ENCODE measurements around the gene ULK1. TPM values are rescaled to one million over a fixed set of nuclear protein-coding genes. Genes with fewer than 3 reads are reported as not detected.
A peak's percentile ranks its signal among the peaks of the same experiment; 100 is the strongest.
"Not testable (repeated sequence)": the region's sequence is repeated elsewhere in the genome, so short reads cannot be mapped to it uniquely, and the experiment has no call there.

The ULK1 gene
- total and polyA plus RNA-seq, 3 experiments from 2014 or later: 0.98 to 22.8 (median 18.7) TPM

DNA sequence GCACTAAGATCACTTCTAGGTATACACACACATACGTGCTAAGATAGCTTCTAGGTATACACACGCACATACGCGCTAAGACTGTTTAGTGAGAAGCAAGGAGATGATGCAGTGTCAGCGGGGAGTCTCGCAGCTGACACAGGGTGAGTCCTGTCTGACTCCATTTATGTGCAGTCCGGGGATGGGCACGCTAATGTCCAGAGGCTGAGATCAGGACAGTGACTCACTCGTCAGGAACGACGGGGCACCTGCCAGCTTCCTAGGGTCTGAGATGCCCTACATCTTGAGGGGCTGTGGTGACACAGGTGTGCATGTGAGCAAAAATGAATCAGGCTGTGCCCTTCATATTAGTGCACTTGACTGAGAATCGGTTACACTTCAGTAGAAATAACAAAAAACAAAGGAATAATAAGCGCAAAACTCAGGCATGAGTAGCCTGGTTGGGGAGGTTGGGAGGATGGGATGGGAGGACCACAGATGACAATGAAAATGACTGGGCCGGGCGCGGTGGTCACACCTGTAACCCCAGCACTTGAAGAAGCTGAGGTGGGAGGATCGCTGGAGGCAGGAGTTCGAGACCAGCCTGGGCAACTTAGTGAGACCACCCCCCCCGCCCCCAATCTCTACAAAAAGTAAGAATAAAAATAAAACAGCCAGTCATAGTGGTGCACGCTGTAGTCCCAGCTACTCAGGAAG is 29.1 kb upstream of the ULK1 start:
- Mint-ChIP-seq H3K4me1 (peaks cover 0 to 7% (median 3%) of the 10 kb centered on the region in 3 donors), H3K36me3 (no peaks in the 10 kb centered on the region), H3K4me3 (no peak overlapping the region), H3K9me3 (no peaks in the 10 kb centered on the region), H3K27me3 (peaks cover 2 to 3% of the 10 kb centered on the region in 2 donors), H3K27ac (peak overlapping the region in 3 of 8 donors; percentile 3 to 55 (median 44))
- no peak overlapping the region for H3K27ac ChIP-seq (ENCODE audit: low read depth, low read length)
- no peaks in the 10 kb centered on the region for H3K36me3 ChIP-seq (ENCODE audit: insufficient read depth, low read length)
- H3K9me3 ChIP-seq (ENCODE audit: low read length): no peaks in the 10 kb centered on the region
- no peaks in the 10 kb centered on the region for H3K4me1 ChIP-seq (ENCODE audit: insufficient read depth, low read length)
- no peaks in the 10 kb centered on the region for H3K27me3 ChIP-seq (ENCODE audit: insufficient read depth, low read length, poor library complexity, severe bottlenecking)
- ChIA-PET CTCF (no interaction called here), POLR2A (no interaction called here)
- no peak for DNase-seq
- no peak overlapping the region for H3K4me3 ChIP-seq (ENCODE audit: low read length)

DNA sequence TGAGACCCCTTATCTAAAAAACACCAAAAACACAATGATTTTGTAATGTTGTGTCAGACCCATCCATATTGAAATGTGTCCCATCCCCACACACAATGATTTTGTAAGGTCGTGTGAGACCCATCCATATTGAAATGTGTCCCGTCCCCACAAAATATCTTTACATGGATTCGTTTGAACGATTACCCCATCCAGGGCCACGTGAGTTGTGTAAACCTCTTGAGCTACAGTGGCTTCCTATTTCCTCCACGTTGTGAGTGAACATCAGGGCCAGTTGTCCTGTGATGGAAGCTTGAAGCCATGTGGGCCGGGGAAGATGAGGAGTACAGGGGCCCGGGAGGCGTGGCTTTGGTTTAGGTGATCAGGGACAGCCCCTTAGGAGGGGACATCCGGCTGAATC is 27.0 kb upstream of the ULK1 start:
- CTCF ChIA-PET: no interaction called here
- POLR2A ChIA-PET: no interaction called here

DNA sequence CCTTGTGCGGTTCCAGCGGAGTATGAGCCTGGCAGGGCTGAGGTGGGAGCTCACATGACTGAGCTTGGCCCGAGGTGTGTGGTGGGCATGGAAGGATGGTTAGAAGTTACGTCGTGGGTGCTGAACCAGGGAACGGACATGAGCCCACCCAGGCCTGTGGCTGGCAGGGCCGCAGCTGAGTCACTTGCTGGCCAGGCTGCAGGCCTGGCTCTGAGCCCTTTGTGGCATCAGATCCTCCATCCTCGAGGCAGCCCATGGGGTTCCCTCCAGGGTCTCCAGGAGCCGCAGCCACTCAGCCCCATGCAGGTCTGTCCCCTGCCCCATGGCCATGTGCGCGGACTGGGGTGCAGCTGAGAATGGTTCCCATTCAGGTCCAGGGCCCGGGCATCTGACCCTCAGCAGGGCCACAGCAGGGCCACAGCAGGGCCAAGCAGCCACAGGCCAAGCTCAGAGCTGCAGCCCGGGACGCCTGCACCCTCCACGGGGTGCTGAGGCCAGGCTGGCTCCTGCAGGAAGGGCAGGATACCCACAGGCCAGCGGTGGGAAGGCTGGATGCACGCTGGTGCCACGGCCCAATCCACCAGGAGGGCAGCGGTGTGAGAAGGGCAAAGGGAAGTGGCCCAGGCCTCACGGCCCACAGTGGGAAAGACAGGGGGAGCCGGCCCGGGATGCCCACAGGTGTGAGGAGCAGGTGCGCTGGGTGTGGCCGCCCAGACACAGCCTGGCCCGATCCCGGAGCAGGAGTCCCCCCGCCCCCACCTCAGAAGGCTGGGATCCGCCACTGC is 26.3 kb upstream of the ULK1 start:
- no peaks in the 10 kb centered on the region for H3K27me3 ChIP-seq (ENCODE audit: insufficient read depth, low read length, poor library complexity, severe bottlenecking)
- H3K27ac Mint-ChIP-seq: no peak overlapping the region
- H3K27me3 Mint-ChIP-seq: no peaks in the 10 kb centered on the region
- POLR2A ChIA-PET: no interaction called here
- H3K9me3 Mint-ChIP-seq: no peaks in the 10 kb centered on the region
- no peaks in the 10 kb centered on the region for H3K9me3 ChIP-seq (ENCODE audit: low read length)
- no peak overlapping the region for H3K4me3 Mint-ChIP-seq
- H3K27ac ChIP-seq (ENCODE audit: low read depth, low read length): no peak overlapping the region
- no peaks in the 10 kb centered on the region for H3K36me3 Mint-ChIP-seq
- no peak for DNase-seq
- no peak overlapping the region for H3K4me3 ChIP-seq (ENCODE audit: low read length)
- no peaks in the 10 kb centered on the region for H3K4me1 Mint-ChIP-seq
- no peaks in the 10 kb centered on the region for H3K36me3 ChIP-seq (ENCODE audit: insufficient read depth, low read length)
- H3K4me1 ChIP-seq (ENCODE audit: insufficient read depth, low read length): no peaks in the 10 kb centered on the region
- CTCF ChIA-PET: no interaction called here

More for the DNA sequence above, 27.0 kb upstream of the ULK1 start:
- H3K4me3 Mint-ChIP-seq: no peak overlapping the region
- no peak overlapping the region for H3K27ac Mint-ChIP-seq
- no peaks in the 10 kb centered on the region for H3K9me3 Mint-ChIP-seq
- no peaks in the 10 kb centered on the region for H3K4me1 Mint-ChIP-seq
- H3K27me3 Mint-ChIP-seq: no peaks in the 10 kb centered on the region
- H3K27ac ChIP-seq (ENCODE audit: low read depth, low read length): no peak overlapping the region
- H3K36me3 Mint-ChIP-seq: no peaks in the 10 kb centered on the region
- H3K27me3 ChIP-seq (ENCODE audit: insufficient read depth, low read length, poor library complexity, severe bottlenecking): no peaks in the 10 kb centered on the region
- no peaks in the 10 kb centered on the region for H3K9me3 ChIP-seq (ENCODE audit: low read length)
- no peak overlapping the region for H3K4me3 ChIP-seq (ENCODE audit: low read length)
- no peaks in the 10 kb centered on the region for H3K4me1 ChIP-seq (ENCODE audit: insufficient read depth, low read length)
- H3K36me3 ChIP-seq (ENCODE audit: insufficient read depth, low read length): no peaks in the 10 kb centered on the region
- DNase-seq: no peak

DNA sequence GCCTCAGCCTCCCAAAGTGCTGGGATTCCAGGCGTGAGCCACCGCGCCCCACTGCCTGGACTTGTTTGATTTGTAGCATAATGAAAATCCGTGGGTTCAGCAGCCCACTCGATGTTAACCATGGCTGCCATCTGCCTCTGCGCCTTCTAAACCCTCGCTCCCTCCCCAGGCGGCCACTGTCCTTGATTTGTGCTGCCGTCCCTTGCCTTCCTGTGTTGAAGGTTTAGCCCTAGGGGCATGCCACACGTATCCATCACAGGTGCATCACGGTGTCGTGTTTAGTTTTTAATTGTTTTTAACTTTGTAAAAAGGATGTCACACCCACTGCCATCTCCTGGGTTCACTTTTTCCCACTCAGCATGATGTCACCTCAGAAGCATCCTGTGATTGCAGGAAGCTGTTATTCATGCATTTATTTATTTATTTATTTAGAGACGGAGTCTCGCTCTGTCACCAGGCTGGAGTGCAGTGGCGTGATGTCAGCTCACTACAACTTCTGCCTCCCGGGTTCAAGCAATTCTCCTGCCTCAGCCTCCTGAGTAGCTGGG is 24.5 kb upstream of the ULK1 start:
- CTCF ChIA-PET: no interaction called here
- Histone ChIP-seq H3K9me3 (ENCODE audit: low read length) (no peaks in the 10 kb centered on the region), H3K27me3 (ENCODE audit: insufficient read depth, low read length, poor library complexity, severe bottlenecking) (no peaks in the 10 kb centered on the region), H3K4me1 (ENCODE audit: insufficient read depth, low read length) (no peaks in the 10 kb centered on the region), H3K36me3 (ENCODE audit: insufficient read depth, low read length) (no peaks in the 10 kb centered on the region), H3K4me3 (ENCODE audit: low read length) (no peak overlapping the region), H3K27ac (ENCODE audit: low read depth, low read length) (no peak overlapping the region)
- H3K36me3 Mint-ChIP-seq: no peaks in the 10 kb centered on the region
- H3K9me3 Mint-ChIP-seq: peaks cover 0 to 4% (median 2%) of the 10 kb centered on the region in 5 donors
- no peak for DNase-seq
- no peak overlapping the region for H3K4me3 Mint-ChIP-seq
- POLR2A ChIA-PET: no interaction called here
- no peaks in the 10 kb centered on the region for H3K4me1 Mint-ChIP-seq
- H3K27me3 Mint-ChIP-seq: no peaks in the 10 kb centered on the region
- peak overlapping the region in 1 of 8 donors; percentile 77 for H3K27ac Mint-ChIP-seq

DNA sequence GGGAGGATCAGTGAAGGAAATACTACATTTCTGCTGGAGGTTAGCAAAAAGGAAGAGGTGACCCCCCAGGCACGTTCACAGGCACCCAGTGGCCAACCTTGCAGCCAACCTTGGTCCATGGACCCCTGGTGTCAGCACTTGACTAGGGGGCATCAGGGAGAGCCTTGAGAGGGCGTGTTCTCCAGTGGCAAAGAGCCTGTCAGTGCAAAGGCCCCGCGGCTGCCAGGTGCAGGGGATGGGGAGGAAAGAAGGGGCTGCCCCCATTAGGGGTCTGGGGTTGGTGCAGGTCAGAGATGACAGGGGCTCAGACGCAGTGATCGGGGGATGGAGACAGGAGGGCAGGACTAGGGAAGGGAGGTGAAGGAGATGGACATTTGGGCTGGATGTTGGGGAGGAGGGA is 22.7 kb upstream of the ULK1 start:
- CTCF ChIA-PET: no interaction called here

DNA sequence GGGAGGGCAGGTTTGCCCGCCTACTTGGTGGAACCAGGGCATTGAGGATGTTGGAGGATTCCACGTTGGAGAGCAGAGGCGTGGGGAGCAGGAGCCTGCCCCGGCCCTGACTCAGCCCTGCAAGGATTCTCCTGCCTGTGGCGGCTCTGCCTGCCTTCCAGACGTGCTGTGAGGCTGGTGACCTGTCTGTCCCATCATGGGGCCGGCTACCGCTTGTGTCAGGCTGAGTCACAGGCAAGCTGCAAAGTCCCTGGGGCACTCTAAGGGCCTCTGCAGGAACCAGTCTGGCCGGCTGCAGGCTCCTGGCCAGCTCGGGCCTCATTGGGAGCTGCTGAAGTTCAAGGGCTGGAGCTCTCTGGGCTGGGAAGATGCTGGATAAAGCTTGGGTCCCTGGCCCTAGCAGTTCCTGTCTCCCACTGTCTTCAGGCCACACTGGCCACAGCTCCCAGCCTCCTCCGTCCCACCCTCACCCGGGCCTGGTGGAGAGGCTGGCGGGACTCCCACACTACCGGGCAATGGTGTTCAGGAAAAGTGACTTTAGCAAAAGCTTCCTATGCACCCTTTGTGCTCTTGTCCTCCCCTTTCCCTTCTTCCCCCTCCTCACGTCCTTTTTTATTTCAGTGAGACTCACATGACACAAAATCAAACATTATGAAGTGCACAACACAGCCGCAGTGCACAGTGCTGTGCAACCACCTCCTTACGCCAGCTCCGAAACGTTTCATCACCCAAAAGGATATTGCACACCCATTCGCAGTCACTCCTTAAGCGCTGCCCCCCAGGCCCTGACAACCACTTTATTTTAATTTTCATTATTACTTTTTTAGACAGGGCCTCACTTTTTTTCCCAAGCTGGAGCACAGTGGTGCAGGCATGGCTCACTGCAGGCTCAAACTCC is 22.0 kb upstream of the ULK1 start:
- H3K36me3 ChIP-seq (ENCODE audit: insufficient read depth, low read length): no peaks in the 10 kb centered on the region
- H3K4me1 Mint-ChIP-seq: no peaks in the 10 kb centered on the region
- CTCF ChIA-PET: no interaction called here

More for the DNA sequence above, 22.7 kb upstream of the ULK1 start:
- Mint-ChIP-seq H3K4me3 (no peak overlapping the region), H3K27me3 (peaks cover under 1 to 1% of the 10 kb centered on the region in 2 donors), H3K4me1 (no peaks in the 10 kb centered on the region), H3K27ac (no peak overlapping the region), H3K36me3 (no peaks in the 10 kb centered on the region), H3K9me3 (peaks cover 0 to 4% (median 2%) of the 10 kb centered on the region in 5 donors)
- DNase-seq: no peak
- Histone ChIP-seq H3K27ac (ENCODE audit: low read depth, low read length) (no peak overlapping the region), H3K27me3 (ENCODE audit: insufficient read depth, low read length, poor library complexity, severe bottlenecking) (no peaks in the 10 kb centered on the region), H3K9me3 (ENCODE audit: low read length) (no peaks in the 10 kb centered on the region), H3K4me1 (ENCODE audit: insufficient read depth, low read length) (no peaks in the 10 kb centered on the region), H3K4me3 (ENCODE audit: low read length) (no peak overlapping the region), H3K36me3 (ENCODE audit: insufficient read depth, low read length) (no peaks in the 10 kb centered on the region)
- POLR2A ChIA-PET: no interaction called here

DNA sequence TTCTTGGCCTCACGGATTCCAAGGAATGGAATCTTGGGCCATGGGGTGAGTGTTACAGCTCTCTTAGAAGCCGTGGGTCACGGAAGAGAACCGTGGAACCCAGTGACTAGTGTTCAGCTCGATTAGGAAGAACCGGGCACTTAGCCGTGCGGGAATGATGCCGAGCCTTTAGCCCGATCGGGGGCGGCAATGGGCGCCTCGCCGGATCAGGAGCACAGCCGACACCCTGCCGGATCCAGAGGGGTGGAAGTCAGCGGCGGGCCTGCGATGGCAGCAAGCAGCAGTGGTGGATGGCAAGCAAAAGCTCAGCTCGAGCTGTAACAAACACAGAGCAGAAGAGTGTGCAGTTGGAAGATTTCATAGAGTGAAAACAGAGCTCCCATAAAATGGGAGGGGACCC is 21.1 kb upstream of the ULK1 start:
- ChIA-PET POLR2A (no interaction called here), CTCF (no interaction called here)
- DNase-seq: no peak
- no peaks in the 10 kb centered on the region for H3K36me3 Mint-ChIP-seq
- peaks cover 0 to 4% (median 2%) of the 10 kb centered on the region in 5 donors for H3K9me3 Mint-ChIP-seq
- H3K4me1 ChIP-seq (ENCODE audit: insufficient read depth, low read length): no peaks in the 10 kb centered on the region
- peaks cover 1 to 6% of the 10 kb centered on the region in 2 donors for H3K27me3 Mint-ChIP-seq
- no peak overlapping the region for H3K27ac ChIP-seq (ENCODE audit: low read depth, low read length)
- H3K27ac Mint-ChIP-seq: peak overlapping the region in 1 of 8 donors; percentile 42
- no peaks in the 10 kb centered on the region for H3K4me1 Mint-ChIP-seq
- no peaks in the 10 kb centered on the region for H3K9me3 ChIP-seq (ENCODE audit: low read length)
- H3K4me3 ChIP-seq (ENCODE audit: low read length): no peak overlapping the region
- H3K27me3 ChIP-seq (ENCODE audit: insufficient read depth, low read length, poor library complexity, severe bottlenecking): no peaks in the 10 kb centered on the region
- no peaks in the 10 kb centered on the region for H3K36me3 ChIP-seq (ENCODE audit: insufficient read depth, low read length)
- H3K4me3 Mint-ChIP-seq: no peak overlapping the region

More for the DNA sequence above, 22.0 kb upstream of the ULK1 start:
- Mint-ChIP-seq H3K36me3 (no peaks in the 10 kb centered on the region), H3K27ac (no peak overlapping the region), H3K9me3 (peaks cover 0 to 4% (median 2%) of the 10 kb centered on the region in 5 donors), H3K27me3 (peaks cover 1 to 3% of the 10 kb centered on the region in 2 donors), H3K4me3 (no peak overlapping the region)
- no peak for DNase-seq
- no peak overlapping the region for H3K27ac ChIP-seq (ENCODE audit: low read depth, low read length)
- H3K9me3 ChIP-seq (ENCODE audit: low read length): no peaks in the 10 kb centered on the region
- H3K4me3 ChIP-seq (ENCODE audit: low read length): no peak overlapping the region
- POLR2A ChIA-PET: no interaction called here
- no peaks in the 10 kb centered on the region for H3K4me1 ChIP-seq (ENCODE audit: insufficient read depth, low read length)
- H3K27me3 ChIP-seq (ENCODE audit: insufficient read depth, low read length, poor library complexity, severe bottlenecking): no peaks in the 10 kb centered on the region

DNA sequence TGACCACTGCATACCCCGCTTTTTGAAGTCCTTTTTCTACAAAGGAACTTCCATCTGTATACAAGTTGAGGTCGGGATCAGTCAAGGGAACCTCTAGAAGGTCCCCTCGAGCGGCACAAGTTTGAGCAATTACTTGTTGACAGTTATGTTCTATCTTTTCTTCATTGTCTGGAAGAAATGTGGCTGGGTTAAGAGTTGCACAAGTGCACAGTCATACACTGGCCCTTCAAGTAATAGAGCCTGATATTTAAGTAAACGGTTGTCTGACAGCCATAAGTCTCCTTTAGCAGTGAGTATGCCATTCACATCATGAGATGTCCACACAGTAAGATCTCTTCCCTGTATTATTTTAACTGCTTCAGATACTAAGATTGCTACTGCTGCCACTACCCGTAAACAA is 19.4 kb upstream of the ULK1 start:
- H3K4me3 Mint-ChIP-seq; H3K9me3 Mint-ChIP-seq; H3K36me3 Mint-ChIP-seq; H3K4me1 Mint-ChIP-seq; H3K27ac Mint-ChIP-seq; POLR2A ChIA-PET; H3K4me3 ChIP-seq (ENCODE audit: low read length); DNase-seq; H3K27ac ChIP-seq (ENCODE audit: low read depth, low read length); CTCF ChIA-PET; H3K9me3 ChIP-seq (ENCODE audit: low read length); H3K36me3 ChIP-seq (ENCODE audit: insufficient read depth, low read length); H3K4me1 ChIP-seq (ENCODE audit: insufficient read depth, low read length); H3K27me3 ChIP-seq (ENCODE audit: insufficient read depth, low read length, poor library complexity, severe bottlenecking); H3K27me3 Mint-ChIP-seq: not testable (repeated sequence)
